ENCODE results near the gene WDR20. TPM values are rescaled to one million over a fixed set of nuclear protein-coding genes. Genes with fewer than 3 reads are reported as not detected.
A peak's percentile ranks its signal among the peaks of the same experiment; 100 is the strongest.

WDR20 gene
- total RNA-seq, 1 experiment from 2014 or later = 33.0 TPM

GRCh38 chr14:102221026-102221425, 81.3 kb downstream of the WDR20 start:
- Mint-ChIP-seq H3K4me3 (ENCODE audit: low read depth, unreplicated experiment) (no peak overlapping the region), H3K4me1 (ENCODE audit: low read depth, unreplicated experiment) (no peaks in the 10 kb centered on the region), H3K27me3 (ENCODE audit: unreplicated experiment) (no peaks in the 10 kb centered on the region), H3K27ac (ENCODE audit: unreplicated experiment) (no peak overlapping the region), H3K9me3 (ENCODE audit: low read depth, unreplicated experiment) (no peaks in the 10 kb centered on the region), H3K36me3 (ENCODE audit: insufficient read depth, unreplicated experiment) (peaks cover 57% of the 10 kb centered on the region)
- CTCF ChIA-PET = interaction anchor here (1.2 kb wide), 1 partner anchor 93 kb away, joined by 3 read pairs; no protein-coding TSS in a partner anchor
- no TSS peak for BruUV-seq (replicated peaks)
- no peak for DNase-seq
- intact Hi-C loops (cut with micrococcal nuclease; ENCODE audit: unreplicated experiment) = no loop called here
- no peak for TF ChIP-seq CTCF (IDR thresholded peaks at IDR 0.05; ENCODE audit: unreplicated experiment)

GRCh38 chr14:102222009-102222575, 82.4 kb downstream of the WDR20 start:
- Mint-ChIP-seq H3K36me3 (ENCODE audit: insufficient read depth, unreplicated experiment) (peaks cover 61% of the 10 kb centered on the region), H3K9me3 (ENCODE audit: low read depth, unreplicated experiment) (no peaks in the 10 kb centered on the region), H3K27ac (ENCODE audit: unreplicated experiment) (peak overlapping the region; percentile 54), H3K4me3 (ENCODE audit: low read depth, unreplicated experiment) (no peak overlapping the region), H3K27me3 (ENCODE audit: unreplicated experiment) (no peaks in the 10 kb centered on the region), H3K4me1 (ENCODE audit: low read depth, unreplicated experiment) (no peaks in the 10 kb centered on the region)
- no peak for DNase-seq
- intact Hi-C loops (cut with micrococcal nuclease; ENCODE audit: unreplicated experiment) = no loop called here
- BruUV-seq (replicated peaks) = no TSS peak
- CTCF ChIA-PET = interaction anchor here (1.2 kb wide), 1 partner anchor 92 kb away, joined by 3 read pairs; no protein-coding TSS in a partner anchor
- no peak for TF ChIP-seq CTCF (IDR thresholded peaks at IDR 0.05; ENCODE audit: unreplicated experiment)

- Mint-ChIP-seq H3K27ac (ENCODE audit: unreplicated experiment) (no peak overlapping the region), H3K9me3 (ENCODE audit: low read depth, unreplicated experiment) (no peaks in the 10 kb centered on the region), H3K4me3 (ENCODE audit: low read depth, unreplicated experiment) (no peak overlapping the region), H3K36me3 (ENCODE audit: insufficient read depth, unreplicated experiment) (peaks cover 61% of the 10 kb centered on the region), H3K27me3 (ENCODE audit: unreplicated experiment) (no peaks in the 10 kb centered on the region), H3K4me1 (ENCODE audit: low read depth, unreplicated experiment) (no peaks in the 10 kb centered on the region)
- intact Hi-C loops (cut with micrococcal nuclease; ENCODE audit: unreplicated experiment) = no loop called here
- BruUV-seq (replicated peaks) = no TSS peak
- no peak for DNase-seq
- no peak for TF ChIP-seq CTCF (IDR thresholded peaks at IDR 0.05; ENCODE audit: unreplicated experiment)
- CTCF ChIA-PET = no interaction called here
Observed at GRCh38 chr14:102222751-102223150, 83.1 kb downstream of the WDR20 start.

GRCh38 chr14:102223682-102224081, 84.0 kb downstream of the WDR20 start:
- no peak for DNase-seq
- no peaks in the 10 kb centered on the region for H3K4me1 Mint-ChIP-seq (ENCODE audit: low read depth, unreplicated experiment)
- H3K4me3 Mint-ChIP-seq (ENCODE audit: low read depth, unreplicated experiment) = no peak overlapping the region
- H3K27ac Mint-ChIP-seq (ENCODE audit: unreplicated experiment) = no peak overlapping the region
- BruUV-seq (replicated peaks) = no TSS peak
- no peaks in the 10 kb centered on the region for H3K27me3 Mint-ChIP-seq (ENCODE audit: unreplicated experiment)
- peaks cover 67% of the 10 kb centered on the region for H3K36me3 Mint-ChIP-seq (ENCODE audit: insufficient read depth, unreplicated experiment)
- H3K9me3 Mint-ChIP-seq (ENCODE audit: low read depth, unreplicated experiment) = no peaks in the 10 kb centered on the region
- no peak for TF ChIP-seq CTCF (IDR thresholded peaks at IDR 0.05; ENCODE audit: unreplicated experiment)
- intact Hi-C loops (cut with micrococcal nuclease; ENCODE audit: unreplicated experiment) = no loop called here
- CTCF ChIA-PET = no interaction called here

Measured in Calu3 (cell line).